Esophagus muscularis mucosa (tissue), 4 donors: Measurements from ENCODE around the gene MTERF4. TPM values are rescaled to one million over a fixed set of nuclear protein-coding genes. Genes with fewer than 3 reads are reported as not detected.

Source experiments
- DNase-seq: peaks from one replicate; pipeline ENCODE4 v3.0.0-alpha.2; 2017; ENCODE audit errors: extremely low spot score
- H3K27ac ChIP-seq, 4 donors: fragments of 200-600 bp; sonication (generic); replicated peaks in 1 of 4; 1 replicate in 3 of 4; 2 replicates in 1 of 4; pipeline ENCODE4 v1.5.1; 2016 to 2019; ENCODE audit warnings: mild to moderate bottlenecking in 1 of 4
- H3K27me3 ChIP-seq, 4 donors: fragments of 200-600 bp; sonication (generic); one replicate each; pipeline versions ENCODE4 v1.5.1 to v1.6.0; 2016 to 2019
- H3K36me3 ChIP-seq, 4 donors: fragments of 200-600 bp; sonication (generic); one replicate each; pipeline ENCODE4 v1.5.1; 2016 to 2019
- H3K4me1 ChIP-seq, 4 donors: fragments of 200-600 bp; sonication (generic); one replicate each; pipeline ENCODE4 v1.5.1; 2016 to 2019
- H3K4me3 ChIP-seq, 4 donors: fragments of 200-600 bp; sonication (generic); 1 replicate in 2 of 4; 2 replicates in 2 of 4; pipeline ENCODE4 v1.5.1; 2016 to 2019; ENCODE audit warnings: mild to moderate bottlenecking in 4 of 4, moderate library complexity in 1 of 4
- H3K9me3 ChIP-seq, 4 donors: fragments of 200-600 bp; sonication (generic); 1 replicate in 3 of 4; 2 replicates in 1 of 4; pipeline ENCODE4 v1.5.1; 2016 to 2019
- EP300 ChIP-seq: sonication (generic); formaldehyde crosslinking; IDR thresholded peaks from one replicate; pipeline ENCODE4 v1.6.1; 2017; ENCODE audit warnings: antibody characterized with exemption
- POLR2A ChIP-seq: fragments of 450-650 bp; IDR thresholded peaks from one replicate; pipeline ENCODE4 v1.6.1; 2017; ENCODE audit warnings: antibody characterized with exemption, moderate library complexity, mild to moderate bottlenecking, low read depth
- POLR2AphosphoS5 ChIP-seq, 2 donors: sonication (generic); formaldehyde crosslinking; IDR thresholded peaks; one replicate each; pipeline ENCODE4 v1.6.1; 2017; ENCODE audit warnings: antibody characterized with exemption in 2 of 2
- WGBS: methylation state at CpG from one replicate; pipeline ENCODE4 v1.1.5; 2018; 5-methylcytosine and 5-hydroxymethylcytosine counted together
- intact Hi-C: fragments of 100-400 bp; cut with DNase I; formaldehyde crosslinking; loops from one replicate; pipeline ENCODE4 v1.15.1; 2023
- total RNA-seq, 4 donors: library from RNA; depleted of rRNA; stranded (reverse); fragments of >200 nt; gene quantifications; one replicate each; pipeline versions ENCODE4 v1.1.0 to v1.2.1, GENCODE V29; 2016
- TF ChIP-seq, protein P1 (sequence below), 3 experiments: fragments of 200-600 bp in 2 of 3; fragments of 450-650 bp in 1 of 3; sonication (generic) in 2 of 3; IDR thresholded peaks; one replicate each; pipeline ENCODE4 v1.5.1; 2017 to 2019; ENCODE audit warnings: antibody characterized with exemption in 3 of 3, mild to moderate bottlenecking in 2 of 3, moderate library complexity in 1 of 3

Gene MTERF4
- total RNA-seq, 4 donors from 2014 or later, result 19.5 to 26.6 (median 24.5) TPM

DNA sequence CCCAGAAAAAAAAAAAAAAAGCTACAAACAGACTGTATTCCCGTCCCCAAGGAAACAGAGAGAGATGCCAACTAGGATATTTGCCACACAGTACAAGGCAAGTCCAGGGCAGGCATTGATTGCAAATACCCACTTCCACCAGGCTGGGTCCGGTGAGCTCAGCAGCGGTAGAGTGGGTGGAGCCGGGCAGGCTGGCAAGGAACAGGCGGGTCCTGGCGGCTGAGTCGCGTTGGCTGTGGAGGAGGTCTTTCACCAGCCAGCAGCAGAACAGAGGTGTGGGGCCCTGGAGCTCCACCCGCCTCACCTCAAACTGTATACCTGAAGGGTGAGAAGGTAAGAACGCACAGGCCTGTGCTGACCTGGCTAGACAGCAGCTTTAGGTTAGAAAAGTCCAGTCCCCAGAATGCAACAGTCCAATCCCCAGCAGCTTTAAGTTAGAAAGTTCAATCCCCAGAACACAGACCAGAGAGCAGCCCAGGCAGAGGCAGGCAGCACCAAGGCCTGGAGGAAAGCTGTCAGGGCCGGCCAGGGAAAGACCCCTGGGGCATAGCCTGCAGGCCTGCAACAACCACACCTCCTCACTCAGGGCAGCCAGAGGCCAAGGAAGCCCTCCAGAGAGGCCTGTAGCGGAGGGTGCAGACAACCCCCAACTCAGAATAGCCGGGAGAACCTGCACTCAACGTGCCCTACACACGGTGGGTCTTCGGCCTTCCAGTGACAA is 21.9 kb upstream of the MTERF4 start:
- Histone ChIP-seq H3K4me1 (no peaks in the 10 kb centered on the region), H3K27me3 (no peaks in the 10 kb centered on the region), H3K4me3 (no peak overlapping the region), H3K27ac (no peak overlapping the region), H3K9me3 (no peaks in the 10 kb centered on the region), H3K36me3 (peaks cover 0 to 5% (median 0%) of the 10 kb centered on the region in 4 donors)
- WGBS, result 94% methylated on average over 16 of the region's 16 CpGs
- no peak for DNase-seq
- no peak for TF ChIP-seq POLR2A
- TF ChIP-seq EP300, result no peak
- TF ChIP-seq POLR2AphosphoS5 (IDR thresholded peaks at IDR 0.05), result no peak
- TF ChIP-seq, protein P1, sequence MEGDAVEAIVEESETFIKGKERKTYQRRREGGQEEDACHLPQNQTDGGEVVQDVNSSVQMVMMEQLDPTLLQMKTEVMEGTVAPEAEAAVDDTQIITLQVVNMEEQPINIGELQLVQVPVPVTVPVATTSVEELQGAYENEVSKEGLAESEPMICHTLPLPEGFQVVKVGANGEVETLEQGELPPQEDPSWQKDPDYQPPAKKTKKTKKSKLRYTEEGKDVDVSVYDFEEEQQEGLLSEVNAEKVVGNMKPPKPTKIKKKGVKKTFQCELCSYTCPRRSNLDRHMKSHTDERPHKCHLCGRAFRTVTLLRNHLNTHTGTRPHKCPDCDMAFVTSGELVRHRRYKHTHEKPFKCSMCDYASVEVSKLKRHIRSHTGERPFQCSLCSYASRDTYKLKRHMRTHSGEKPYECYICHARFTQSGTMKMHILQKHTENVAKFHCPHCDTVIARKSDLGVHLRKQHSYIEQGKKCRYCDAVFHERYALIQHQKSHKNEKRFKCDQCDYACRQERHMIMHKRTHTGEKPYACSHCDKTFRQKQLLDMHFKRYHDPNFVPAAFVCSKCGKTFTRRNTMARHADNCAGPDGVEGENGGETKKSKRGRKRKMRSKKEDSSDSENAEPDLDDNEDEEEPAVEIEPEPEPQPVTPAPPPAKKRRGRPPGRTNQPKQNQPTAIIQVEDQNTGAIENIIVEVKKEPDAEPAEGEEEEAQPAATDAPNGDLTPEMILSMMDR (IDR thresholded peaks at IDR 0.05), result no peak
- intact Hi-C loops, result no loop called here

DNA sequence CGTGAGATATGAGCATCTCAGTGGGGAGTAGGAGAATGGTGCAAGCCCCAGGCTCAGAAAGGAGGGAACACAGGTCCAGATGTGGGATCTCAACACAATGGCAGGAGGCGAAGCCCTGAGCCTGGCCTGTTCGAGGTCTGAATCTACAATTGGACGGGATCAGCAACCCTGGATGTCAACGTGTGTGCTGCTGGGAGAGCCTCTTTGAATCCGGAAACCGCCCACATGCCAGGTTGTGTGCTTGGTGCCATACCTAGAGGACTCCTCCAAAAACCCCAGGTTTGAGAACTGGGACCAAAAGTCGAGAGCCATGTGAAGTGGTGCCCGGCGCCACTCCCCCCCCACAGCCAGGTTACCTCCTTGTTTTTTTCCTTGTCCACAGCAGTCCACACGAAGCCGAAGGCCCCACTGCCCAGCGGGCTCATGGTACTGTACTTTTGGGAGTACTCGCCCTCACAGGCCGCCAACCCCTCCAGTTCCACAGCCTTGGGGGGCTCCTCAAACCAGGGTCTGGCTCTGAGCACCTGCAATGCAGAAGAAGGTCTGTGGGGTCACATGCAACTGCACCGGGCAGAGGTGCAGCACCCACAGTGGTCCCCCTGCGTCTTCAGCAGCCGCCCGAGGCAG is 20.4 kb upstream of the MTERF4 start:
- Histone ChIP-seq H3K4me1 (no peaks in the 10 kb centered on the region), H3K36me3 (peaks cover 0 to 5% (median 0%) of the 10 kb centered on the region in 4 donors), H3K27ac (no peak overlapping the region), H3K4me3 (no peak overlapping the region), H3K9me3 (no peaks in the 10 kb centered on the region), H3K27me3 (no peaks in the 10 kb centered on the region)
- 84% methylated on average over 14 of the region's 19 CpGs for WGBS
- intact Hi-C loops, result no loop called here
- TF ChIP-seq POLR2AphosphoS5 (IDR thresholded peaks at IDR 0.05), result no peak
- no peak for DNase-seq

DNA sequence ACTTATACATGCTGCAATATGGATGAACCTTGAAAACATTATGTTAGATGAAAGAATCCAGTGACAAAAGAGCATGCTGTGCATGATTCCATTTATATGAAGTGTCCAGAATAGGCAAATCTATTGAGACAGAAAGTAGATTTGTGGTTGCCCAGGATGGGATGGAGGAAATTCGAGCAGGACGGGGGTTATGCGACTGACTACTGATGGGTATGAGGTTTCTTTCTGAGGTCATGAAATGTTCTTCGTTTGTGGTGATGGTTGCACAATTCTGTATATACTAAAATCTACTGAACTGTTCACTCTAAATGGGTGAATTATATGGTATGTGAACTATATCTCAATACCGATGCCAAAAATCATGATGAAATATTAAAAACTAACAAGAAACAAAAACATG is 18.9 kb upstream of the MTERF4 start:
- Histone ChIP-seq H3K27me3 (no peaks in the 10 kb centered on the region), H3K36me3 (peaks cover 0 to under 1% (median 0%) of the 10 kb centered on the region in 4 donors), H3K27ac (no peak overlapping the region), H3K9me3 (no peaks in the 10 kb centered on the region), H3K4me1 (no peaks in the 10 kb centered on the region), H3K4me3 (no peak overlapping the region)
- no peak for TF ChIP-seq POLR2A
- TF ChIP-seq EP300, result no peak
- TF ChIP-seq POLR2AphosphoS5 (IDR thresholded peaks at IDR 0.05), result no peak
- TF ChIP-seq, protein P1 (IDR thresholded peaks at IDR 0.05), result no peak
- intact Hi-C loops, result no loop called here
- WGBS, result 94% methylated on average over 5 of the region's 5 CpGs
- DNase-seq, result no peak

DNA sequence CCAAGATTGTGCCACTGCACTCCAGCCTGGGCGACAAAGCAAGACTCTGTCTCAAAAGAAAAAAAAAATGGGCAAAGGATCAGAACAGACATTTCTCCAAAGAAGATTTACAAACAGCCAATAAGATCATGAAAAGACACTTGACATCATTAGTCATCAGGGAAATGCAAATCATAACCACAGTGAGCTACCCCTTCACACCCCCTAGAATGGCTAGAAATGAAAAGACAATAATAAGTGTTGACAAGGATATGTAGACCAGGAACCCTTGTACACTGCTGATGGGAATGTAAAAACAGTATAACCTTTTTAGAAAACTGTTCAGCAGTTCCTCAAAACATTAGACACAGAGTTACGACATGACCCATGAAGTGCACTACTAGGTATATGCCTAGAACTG is 18.4 kb upstream of the MTERF4 start:
- H3K4me1 ChIP-seq, result no peaks in the 10 kb centered on the region
- WGBS, result 98% methylated on average over 2 of the region's 2 CpGs
- H3K36me3 ChIP-seq, result no peaks in the 10 kb centered on the region
- intact Hi-C loops, result no loop called here
- H3K9me3 ChIP-seq, result no peaks in the 10 kb centered on the region
- no peak overlapping the region for H3K4me3 ChIP-seq
- no peak overlapping the region for H3K27ac ChIP-seq
- H3K27me3 ChIP-seq, result no peaks in the 10 kb centered on the region
- TF ChIP-seq, protein P1 (IDR thresholded peaks at IDR 0.05), result no peak
- no peak for TF ChIP-seq POLR2A
- no peak for TF ChIP-seq POLR2AphosphoS5 (IDR thresholded peaks at IDR 0.05)
- no peak for TF ChIP-seq EP300
- DNase-seq, result no peak

DNA sequence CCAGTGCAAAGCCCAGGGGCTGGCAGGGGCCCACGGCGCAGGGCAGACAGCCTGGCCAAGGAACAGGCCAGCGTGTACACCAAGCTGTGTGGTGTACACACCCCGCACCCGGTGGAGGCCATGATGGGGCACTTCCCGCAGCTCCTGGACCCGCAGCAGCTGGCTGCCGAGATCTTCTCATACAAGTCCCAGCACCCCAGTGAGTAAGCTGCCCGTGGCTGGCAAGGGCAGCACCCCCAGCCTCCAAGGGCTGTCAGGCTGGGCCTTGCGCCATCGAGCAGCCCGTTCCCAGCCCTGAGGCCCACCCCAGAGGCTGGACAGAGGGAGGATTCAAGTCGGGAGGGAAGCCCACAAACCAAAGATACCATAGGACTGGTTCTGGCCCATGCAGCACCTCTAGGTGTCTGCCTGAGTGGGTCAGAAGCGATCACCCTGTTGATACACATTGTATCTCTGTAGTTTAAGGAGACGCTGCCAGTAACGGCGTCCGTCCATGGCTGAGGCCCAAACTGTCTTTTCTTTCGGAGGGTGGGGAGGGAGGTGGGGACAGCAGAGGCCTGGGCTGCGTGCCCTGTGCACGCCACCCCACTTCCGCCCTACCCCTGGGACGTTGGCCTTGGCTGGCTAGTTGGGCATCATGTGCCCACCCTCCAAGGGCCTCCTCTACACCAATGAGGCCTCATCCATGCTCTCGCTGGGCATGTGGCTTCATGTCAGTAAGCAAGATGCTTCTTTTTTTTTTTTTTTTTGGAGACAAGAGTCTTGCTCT is 16.8 kb upstream of the MTERF4 start:
- Histone ChIP-seq H3K9me3 (no peaks in the 10 kb centered on the region), H3K27me3 (no peaks in the 10 kb centered on the region), H3K36me3 (peaks cover 0 to 4% (median 0%) of the 10 kb centered on the region in 4 donors), H3K27ac (no peak overlapping the region), H3K4me1 (no peaks in the 10 kb centered on the region), H3K4me3 (no peak overlapping the region)
- intact Hi-C loops, result no loop called here
- WGBS, result 98% methylated on average over 8 of the region's 24 CpGs
- TF ChIP-seq POLR2AphosphoS5 (IDR thresholded peaks at IDR 0.05), result no peak
- no peak for TF ChIP-seq EP300
- TF ChIP-seq, protein P1 (IDR thresholded peaks at IDR 0.05), result no peak
- no peak for TF ChIP-seq POLR2A
- no peak for DNase-seq
